ENCODE data around the gene ZBTB11.
A peak's percentile ranks its signal among the peaks of the same experiment; 100 is the strongest.
"Not testable (repeated sequence)": the region's sequence is repeated elsewhere in the genome, so short reads cannot be mapped to it uniquely, and the experiment has no call there.

The ZBTB11 gene

DNA sequence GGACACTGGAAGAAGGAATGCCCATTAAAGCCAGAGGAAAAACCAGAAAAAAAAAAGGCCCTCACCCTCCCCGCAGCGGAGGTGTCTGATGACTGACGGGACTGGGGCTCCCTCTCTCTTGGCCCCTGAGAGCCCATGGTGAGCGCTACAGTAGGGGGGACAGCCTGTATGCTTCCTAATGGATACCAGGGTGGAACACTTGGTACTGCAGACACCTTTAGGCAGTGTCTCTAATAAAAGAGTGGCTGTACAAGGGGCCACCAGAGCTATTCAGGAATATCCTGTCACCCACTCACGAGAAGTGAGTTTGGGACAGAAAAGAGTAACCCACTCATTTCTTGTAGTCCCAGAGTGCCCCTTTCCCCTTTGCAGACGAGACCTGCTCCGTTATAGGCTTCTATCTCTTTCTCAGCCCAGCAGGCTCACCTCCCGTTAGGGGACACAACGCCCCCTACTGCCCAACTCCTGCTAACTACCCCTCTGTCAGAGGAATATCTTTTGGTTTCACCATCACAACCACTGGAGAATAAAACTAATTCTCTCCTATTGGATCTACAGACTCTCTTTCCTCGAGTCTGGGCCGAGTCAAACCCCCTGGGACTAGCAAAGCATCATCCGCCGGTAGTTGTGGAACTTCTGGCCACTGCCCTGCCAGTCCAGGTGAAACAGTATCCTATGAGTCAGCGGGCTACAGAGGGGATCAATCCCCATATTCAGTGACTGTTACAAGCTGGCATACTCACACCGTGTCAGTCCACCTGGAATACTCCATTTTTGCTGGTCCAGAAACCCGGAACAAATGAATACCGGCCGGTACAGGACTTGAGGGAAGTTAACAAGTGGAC lies 40.8 kb downstream of the ZBTB11 start:
- no peak overlapping the region for H3K4me3 ChIP-seq (ENCODE audit: control insufficient read depth, low read depth, low read length)
- DNase-seq (ENCODE audit: low read depth) = peak; percentile 49

GRCh38 chr3:101635345-101635744 lies 41.6 kb downstream of the ZBTB11 start:
- TF ChIP-seq CTCF (conservative IDR thresholded peaks at IDR 0.05; ENCODE audit: control insufficient read depth, insufficient read depth, low read depth, low read length) = no peak
- H3K4me3 ChIP-seq (ENCODE audit: control insufficient read depth, low read depth, low read length) = no peak overlapping the region
- peak; percentile 15 for DNase-seq (ENCODE audit: low read depth)

More for the DNA sequence above, 40.8 kb downstream of the ZBTB11 start:
- TF ChIP-seq CTCF (conservative IDR thresholded peaks at IDR 0.05; ENCODE audit: control insufficient read depth, insufficient read depth, low read depth, low read length) = peak; percentile 65

DNA sequence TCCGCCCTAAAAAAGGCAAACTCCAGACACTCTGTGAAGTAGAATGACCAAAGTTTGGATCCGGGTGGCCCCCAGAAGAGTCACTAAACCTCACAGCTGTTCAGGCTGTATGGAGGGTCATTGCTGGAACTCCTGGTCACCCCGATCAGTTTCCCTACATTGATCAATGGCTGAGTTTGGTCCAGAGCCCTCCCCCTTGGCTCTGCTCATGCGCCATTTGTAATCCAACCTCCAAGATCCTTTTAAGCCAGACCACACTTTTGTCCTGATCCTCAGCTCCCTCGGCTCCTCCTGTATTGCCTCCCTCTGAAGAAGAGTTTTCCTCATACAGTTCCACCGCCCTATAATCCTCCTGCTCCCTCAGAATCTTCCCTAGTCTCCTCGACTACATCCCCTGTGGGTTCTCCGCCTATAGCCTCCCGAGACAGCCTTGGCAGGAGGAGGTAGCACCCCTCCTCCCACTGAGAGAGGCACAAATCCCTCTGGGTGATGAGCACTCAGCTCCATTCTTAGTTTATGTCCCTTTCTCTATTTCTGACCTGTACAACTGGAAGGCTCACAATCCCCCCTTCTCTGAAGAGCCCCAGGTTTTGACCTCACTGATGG lies 42.2 kb downstream of the ZBTB11 start:
- DNase-seq (ENCODE audit: low read depth) = no peak
- H3K4me3 ChIP-seq (ENCODE audit: control insufficient read depth, low read depth, low read length) = no peak overlapping the region
- TF ChIP-seq CTCF (conservative IDR thresholded peaks at IDR 0.05; ENCODE audit: control insufficient read depth, insufficient read depth, low read depth, low read length) = no peak

DNA sequence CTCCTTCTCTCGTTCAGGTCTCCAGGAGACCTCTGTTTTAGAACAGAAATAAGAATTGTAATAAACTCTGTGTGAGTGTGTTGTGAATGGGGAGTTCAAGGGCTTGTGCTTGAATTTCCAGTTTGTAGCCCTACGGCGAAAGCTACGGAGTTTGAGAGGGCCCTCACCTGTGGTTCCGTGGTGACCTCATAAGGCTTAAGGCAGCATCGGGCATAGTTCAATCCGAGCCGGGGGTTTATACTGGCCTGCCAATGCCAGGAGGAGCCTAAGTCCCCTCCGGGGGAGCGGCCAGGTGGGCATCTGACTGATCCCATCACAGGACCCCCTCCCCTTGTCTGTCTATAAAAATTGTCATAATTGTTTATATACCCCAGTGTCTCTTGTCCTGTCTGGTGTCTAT lies 43.7 kb downstream of the ZBTB11 start:
- TF ChIP-seq CTCF (conservative IDR thresholded peaks at IDR 0.05; ENCODE audit: control insufficient read depth, insufficient read depth, low read depth, low read length) = no peak
- no peak for DNase-seq (ENCODE audit: low read depth)
- H3K4me3 ChIP-seq (ENCODE audit: control insufficient read depth, low read depth, low read length) = no peak overlapping the region

- H3K4me3 ChIP-seq (ENCODE audit: control insufficient read depth, low read depth, low read length) = no peak overlapping the region
- no peak for TF ChIP-seq CTCF (conservative IDR thresholded peaks at IDR 0.05; ENCODE audit: control insufficient read depth, insufficient read depth, low read depth, low read length)
- DNase-seq (ENCODE audit: low read depth) = no peak
Measured at GRCh38 chr3:101632586-101632985, 44.3 kb downstream of the ZBTB11 start.

GRCh38 chr3:101631959-101632358 lies 45.0 kb downstream of the ZBTB11 start:
- DNase-seq (ENCODE audit: low read depth) = not testable (repeated sequence)

GRCh38 chr3:101631098-101631796 lies 45.7 kb downstream of the ZBTB11 start:
- no peak for DNase-seq (ENCODE audit: low read depth)
- TF ChIP-seq CTCF (conservative IDR thresholded peaks at IDR 0.05; ENCODE audit: control insufficient read depth, insufficient read depth, low read depth, low read length) = no peak
- no peak overlapping the region for H3K4me3 ChIP-seq (ENCODE audit: control insufficient read depth, low read depth, low read length)

More at GRCh38 chr3:101631959-101632358, 45.0 kb downstream of the ZBTB11 start:
- not testable (repeated sequence) for H3K4me3 ChIP-seq (ENCODE audit: control insufficient read depth, low read depth, low read length)
